ENCODE data around the gene PTPRN2.

Gene PTPRN2

DNA sequence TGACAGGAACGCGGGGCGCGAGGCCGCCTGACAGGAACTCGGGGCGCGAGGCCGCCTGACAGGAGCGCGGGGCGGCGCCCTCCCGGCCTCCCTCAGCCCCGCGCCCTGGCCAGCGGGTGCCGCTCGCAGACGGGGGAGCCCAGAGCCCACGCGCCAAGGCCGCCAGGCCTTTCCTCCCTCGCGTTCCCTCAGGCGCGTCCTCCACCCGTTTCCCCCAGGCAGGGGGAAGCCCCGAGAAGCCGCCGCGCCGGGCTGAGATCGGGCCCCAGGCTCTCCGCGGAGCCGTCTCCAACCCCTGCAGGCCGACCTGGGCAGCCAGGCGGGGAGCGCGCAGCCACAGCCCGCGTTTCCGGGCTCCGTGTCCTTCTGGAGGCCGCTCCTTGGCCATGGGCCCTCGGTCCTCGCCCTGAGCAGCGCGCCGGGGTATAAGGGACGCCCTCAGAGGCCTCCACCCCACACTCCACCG is 17.7 kb downstream of the PTPRN2 start:
- no peak for DNase-seq (ENCODE audit: extremely low spot score)
- TF ChIP-seq TARDBP (IDR thresholded peaks at IDR 0.05) (no peak), FOXK2 (IDR thresholded peaks at IDR 0.05) (no peak), BHLHE40 (IDR thresholded peaks at IDR 0.05; ENCODE audit: borderline replicate concordance) (no peak), LEF1 (IDR thresholded peaks at IDR 0.05; ENCODE audit: borderline replicate concordance) (no peak), ELF4 (IDR thresholded peaks at IDR 0.05) (no peak), FOXA1 (IDR thresholded peaks at IDR 0.05) (no peak)
- TF ChIP-seq, protein P1, sequence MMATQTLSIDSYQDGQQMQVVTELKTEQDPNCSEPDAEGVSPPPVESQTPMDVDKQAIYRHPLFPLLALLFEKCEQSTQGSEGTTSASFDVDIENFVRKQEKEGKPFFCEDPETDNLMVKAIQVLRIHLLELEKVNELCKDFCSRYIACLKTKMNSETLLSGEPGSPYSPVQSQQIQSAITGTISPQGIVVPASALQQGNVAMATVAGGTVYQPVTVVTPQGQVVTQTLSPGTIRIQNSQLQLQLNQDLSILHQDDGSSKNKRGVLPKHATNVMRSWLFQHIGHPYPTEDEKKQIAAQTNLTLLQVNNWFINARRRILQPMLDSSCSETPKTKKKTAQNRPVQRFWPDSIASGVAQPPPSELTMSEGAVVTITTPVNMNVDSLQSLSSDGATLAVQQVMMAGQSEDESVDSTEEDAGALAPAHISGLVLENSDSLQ (IDR thresholded peaks at IDR 0.05): no peak
- ChIA-PET POLR2A (no interaction called here), CTCF (no interaction called here)

- DNase-seq (ENCODE audit: extremely low spot score): no peak
- TF ChIP-seq FOXK2 (IDR thresholded peaks at IDR 0.05) (no peak), CTBP1 (IDR thresholded peaks at IDR 0.05; ENCODE audit: borderline replicate concordance) (no peak), HDGF (IDR thresholded peaks at IDR 0.05; ENCODE audit: borderline replicate concordance) (no peak), ZNF384 (IDR thresholded peaks at IDR 0.05) (no peak), BHLHE40 (IDR thresholded peaks at IDR 0.05; ENCODE audit: borderline replicate concordance) (no peak), NFRKB (IDR thresholded peaks at IDR 0.05) (no peak), ELF4 (IDR thresholded peaks at IDR 0.05) (no peak), LEF1 (IDR thresholded peaks at IDR 0.05; ENCODE audit: borderline replicate concordance) (no peak), L3MBTL2 (conservative IDR thresholded peaks at IDR 0.05) (no peak), SUZ12 (IDR thresholded peaks at IDR 0.05) (no peak)
- ChIA-PET CTCF (no interaction called here), POLR2A (no interaction called here)
These were observed 18.4 kb downstream of the PTPRN2 start for GRCh38 chr7:158568974-158569857.

- no peak for DNase-seq (ENCODE audit: extremely low spot score)
- POLR2A ChIA-PET: no interaction called here
- TF ChIP-seq SP1 (IDR thresholded peaks at IDR 0.05) (no peak), NFRKB (IDR thresholded peaks at IDR 0.05) (no peak), LEF1 (IDR thresholded peaks at IDR 0.05; ENCODE audit: borderline replicate concordance) (no peak), FOXA1 (IDR thresholded peaks at IDR 0.05) (no peak), ZNF384 (IDR thresholded peaks at IDR 0.05) (no peak), SUZ12 (IDR thresholded peaks at IDR 0.05) (no peak)
- CTCF ChIA-PET: no interaction called here
These were observed 20.4 kb downstream of the PTPRN2 start for GRCh38 chr7:158567153-158567603.

DNA sequence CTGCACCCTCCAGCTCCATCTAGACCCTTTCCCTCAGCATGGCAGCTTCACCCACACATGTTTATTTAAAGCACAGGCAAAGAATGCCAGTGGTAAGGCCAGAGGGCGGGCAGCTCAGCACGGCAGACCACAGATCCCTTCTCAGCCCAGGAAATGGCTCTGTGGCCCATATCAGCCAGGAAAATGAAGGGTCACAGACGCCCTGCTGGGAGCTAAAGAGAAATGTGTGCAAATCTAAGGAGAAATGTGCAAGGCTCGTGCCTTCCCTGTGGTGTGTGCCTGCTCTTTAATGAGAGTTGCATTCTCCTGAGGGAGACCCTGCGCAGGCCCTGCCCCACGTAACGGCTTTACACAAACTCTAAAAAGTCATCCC is 23.0 kb downstream of the PTPRN2 start:
- no peak for TF ChIP-seq ELF4 (IDR thresholded peaks at IDR 0.05)
- no peak for TF ChIP-seq FOXA1 (IDR thresholded peaks at IDR 0.05)
- no peak for TF ChIP-seq NFRKB (IDR thresholded peaks at IDR 0.05)
- TF ChIP-seq FOXK2 (IDR thresholded peaks at IDR 0.05): no peak
- TF ChIP-seq CTBP1 (IDR thresholded peaks at IDR 0.05; ENCODE audit: borderline replicate concordance): no peak
- no peak for TF ChIP-seq SUZ12 (IDR thresholded peaks at IDR 0.05)
- no peak for TF ChIP-seq TARDBP (IDR thresholded peaks at IDR 0.05)
- no peak for TF ChIP-seq ARNT (IDR thresholded peaks at IDR 0.05)
- no peak for TF ChIP-seq FOXM1 (IDR thresholded peaks at IDR 0.05; ENCODE audit: borderline replicate concordance)
- no peak for TF ChIP-seq L3MBTL2 (conservative IDR thresholded peaks at IDR 0.05)
- no peak for TF ChIP-seq BHLHE40 (IDR thresholded peaks at IDR 0.05; ENCODE audit: borderline replicate concordance)
- TF ChIP-seq ZNF384 (IDR thresholded peaks at IDR 0.05): no peak
- no peak for TF ChIP-seq HDGF (IDR thresholded peaks at IDR 0.05; ENCODE audit: borderline replicate concordance)
- no peak for TF ChIP-seq SP1 (IDR thresholded peaks at IDR 0.05)
- no peak for TF ChIP-seq LEF1 (IDR thresholded peaks at IDR 0.05; ENCODE audit: borderline replicate concordance)
- TF ChIP-seq, protein P1 (IDR thresholded peaks at IDR 0.05): no peak
- DNase-seq (ENCODE audit: extremely low spot score): no peak
- CTCF ChIA-PET: no interaction called here
- POLR2A ChIA-PET: interaction anchor here (0.6 kb wide), 1 partner anchor 1017 kb away, joined by 3 read pairs; no protein-coding TSS in a partner anchor

DNA sequence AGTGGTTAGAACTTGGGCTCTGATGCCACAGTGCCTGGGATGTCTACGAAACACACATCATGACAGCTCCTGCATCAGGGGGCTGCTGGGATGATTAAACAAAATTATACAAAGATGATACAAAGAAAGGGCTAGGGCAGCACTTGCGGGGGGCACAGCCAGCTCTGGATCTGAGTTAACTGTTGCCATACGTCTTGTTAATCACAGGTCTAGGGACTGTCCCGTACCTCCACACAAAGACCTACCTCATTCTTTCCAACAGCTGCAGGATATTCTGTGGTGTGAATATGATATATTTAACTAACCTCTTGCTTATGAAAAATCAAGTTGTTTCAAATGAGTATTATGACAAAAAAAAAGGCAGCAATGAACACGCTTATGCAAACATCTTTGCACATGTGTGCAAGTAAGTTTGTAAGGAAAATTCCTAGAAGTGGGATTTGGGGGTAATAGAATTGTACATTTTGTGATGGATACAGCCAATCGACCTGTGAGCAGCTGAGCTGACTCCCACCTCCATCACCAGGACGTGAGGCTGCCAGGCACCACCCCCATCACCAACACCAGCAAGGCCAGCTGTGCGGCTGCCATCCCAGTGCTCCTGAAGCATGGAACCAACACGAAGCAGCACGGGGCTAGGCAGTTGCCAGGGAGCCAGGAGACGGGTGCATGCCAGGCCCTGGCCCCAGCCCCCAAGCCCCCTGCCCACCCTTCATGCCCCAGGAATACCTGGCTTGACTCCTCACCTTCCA is 23.5 kb downstream of the PTPRN2 start:
- ChIA-PET POLR2A (no interaction called here), CTCF (interaction anchor here (1.2 kb wide), 1 partner anchor 19 kb away, joined by 3 read pairs; no protein-coding TSS in a partner anchor)
- no peak for DNase-seq (ENCODE audit: extremely low spot score)
- TF ChIP-seq, protein P1 (IDR thresholded peaks at IDR 0.05): no peak
- TF ChIP-seq ZNF384 (IDR thresholded peaks at IDR 0.05) (no peak), LEF1 (IDR thresholded peaks at IDR 0.05; ENCODE audit: borderline replicate concordance) (no peak), L3MBTL2 (conservative IDR thresholded peaks at IDR 0.05) (no peak)

GRCh38 chr7:158563051-158563450 is 24.6 kb downstream of the PTPRN2 start:
- DNase-seq (ENCODE audit: extremely low spot score): no peak
- CTCF ChIA-PET: interaction anchor here (1.2 kb wide), 1 partner anchor 18 kb away, joined by 3 read pairs; no protein-coding TSS in a partner anchor
- TF ChIP-seq ELF4 (IDR thresholded peaks at IDR 0.05): no peak
- no peak for TF ChIP-seq NFRKB (IDR thresholded peaks at IDR 0.05)
- no peak for TF ChIP-seq FOXM1 (IDR thresholded peaks at IDR 0.05; ENCODE audit: borderline replicate concordance)
- no peak for TF ChIP-seq ZNF384 (IDR thresholded peaks at IDR 0.05)
- TF ChIP-seq SP1 (IDR thresholded peaks at IDR 0.05): no peak
- TF ChIP-seq FOXK2 (IDR thresholded peaks at IDR 0.05): no peak
- TF ChIP-seq ARNT (IDR thresholded peaks at IDR 0.05): no peak
- POLR2A ChIA-PET: no interaction called here
